Stimulated activated CD8-positive, alpha-beta memory T cell treated with anti-CD3 and anti-CD28 coated beads, Interleukin-2, amount 100 ng/mL, for 48 hours (primary cell): ENCODE results near the gene IMMP2L.

Experiments
- DNase-seq, 2 donors: peaks; one replicate each; pipeline ENCODE4 v3.0.0-alpha.2; 2020; ENCODE audit warnings: low read depth in 2 of 2

The IMMP2L gene

GRCh38 chr7:111223802-111224253, 338.5 kb downstream of the IMMP2L start:
- DNase-seq, result no peak

DNA sequence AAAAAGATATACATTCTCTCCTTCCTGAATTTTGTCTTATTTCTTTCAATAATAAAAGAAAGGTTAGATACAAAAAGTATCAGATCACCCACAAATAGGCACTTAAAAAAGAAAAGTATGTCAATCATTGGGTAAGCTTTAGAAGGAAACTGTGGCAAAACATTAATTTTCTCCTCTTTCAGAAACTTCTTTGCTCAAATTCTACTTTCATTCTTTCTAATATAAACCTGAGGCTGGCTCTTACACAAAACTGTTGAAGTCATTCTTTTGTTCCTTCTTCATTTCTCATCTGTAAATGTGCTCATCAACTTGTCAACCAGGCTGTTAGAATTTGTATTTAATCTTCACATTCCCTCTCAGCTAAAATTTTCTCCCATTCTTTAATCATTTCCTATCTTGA, 346.7 kb downstream of the IMMP2L start:
- DNase-seq, result no peak

- DNase-seq, result no peak
These were observed 349.3 kb downstream of the IMMP2L start for GRCh38 chr7:111212857-111213523.

GRCh38 chr7:111210996-111211395, 351.3 kb downstream of the IMMP2L start:
- DNase-seq, result no peak

GRCh38 chr7:111210043-111210442, 352.2 kb downstream of the IMMP2L start:
- DNase-seq, result no peak

- no peak for DNase-seq
These were observed 357.0 kb downstream of the IMMP2L start for GRCh38 chr7:111205251-111205650.

GRCh38 chr7:111202321-111202720, 360.0 kb downstream of the IMMP2L start:
- no peak for DNase-seq

- DNase-seq, result no peak
These were observed 362.6 kb downstream of the IMMP2L start for GRCh38 chr7:111199643-111200042.

DNA sequence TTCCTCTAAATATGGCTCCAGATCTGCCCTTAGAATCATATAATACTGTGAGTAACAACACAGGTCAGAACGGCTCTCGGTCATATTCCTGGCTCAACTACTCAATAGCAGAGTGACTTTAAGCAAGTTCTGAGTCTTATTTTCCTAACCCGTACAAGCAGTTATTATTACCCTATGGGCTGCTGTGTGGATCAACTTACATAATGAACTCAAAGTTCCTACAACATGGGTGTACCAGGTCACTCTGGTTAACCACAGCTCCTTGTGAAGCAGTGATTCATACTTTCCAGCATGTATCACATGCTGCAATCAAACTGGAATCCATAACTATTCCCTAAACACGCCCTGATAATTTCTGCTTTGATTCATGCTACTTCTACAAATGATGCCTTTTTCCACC, 364.0 kb downstream of the IMMP2L start:
- no peak for DNase-seq

- DNase-seq, result no peak
These were observed 365.6 kb downstream of the IMMP2L start for GRCh38 chr7:111196655-111197054.

DNA sequence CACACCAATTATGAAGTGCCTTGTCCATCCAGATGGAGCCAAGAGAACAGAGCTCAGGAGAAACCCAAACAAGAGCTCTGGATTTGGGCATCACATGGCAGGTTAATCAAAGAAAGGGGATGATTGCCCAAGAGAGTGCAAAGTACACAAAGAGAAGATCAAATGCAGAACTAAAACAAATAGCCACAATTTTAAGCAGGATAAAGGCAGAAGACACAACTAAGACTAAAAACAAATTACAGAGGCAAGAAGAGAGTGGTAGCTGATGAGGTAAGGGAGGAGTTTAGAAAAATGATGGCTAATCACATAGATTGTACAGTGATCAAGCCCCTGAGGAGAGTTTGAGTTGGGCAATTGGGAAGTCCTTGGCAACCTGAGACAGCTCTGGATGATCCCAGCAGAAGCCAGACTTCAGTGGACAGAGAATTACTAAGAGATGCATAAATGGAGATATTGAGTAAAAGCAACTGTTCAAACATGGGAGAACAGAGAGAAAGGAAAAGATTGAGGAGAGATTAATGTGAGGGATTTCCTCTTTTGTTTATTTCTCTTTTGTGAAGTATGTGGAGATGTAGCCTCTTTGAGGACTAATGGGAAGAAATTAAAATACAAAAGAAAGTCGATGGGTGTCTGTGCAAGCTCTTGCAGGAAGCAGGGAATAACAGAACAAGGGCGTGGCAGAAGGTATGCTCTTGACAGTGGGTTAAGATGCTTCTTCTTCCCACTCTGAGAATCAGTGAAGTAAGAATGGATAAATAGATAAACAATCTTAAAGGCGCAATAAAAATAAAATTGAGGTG, 369.5 kb downstream of the IMMP2L start:
- DNase-seq, result no peak

GRCh38 chr7:111190804-111191203, 371.5 kb downstream of the IMMP2L start:
- DNase-seq, result no peak

DNA sequence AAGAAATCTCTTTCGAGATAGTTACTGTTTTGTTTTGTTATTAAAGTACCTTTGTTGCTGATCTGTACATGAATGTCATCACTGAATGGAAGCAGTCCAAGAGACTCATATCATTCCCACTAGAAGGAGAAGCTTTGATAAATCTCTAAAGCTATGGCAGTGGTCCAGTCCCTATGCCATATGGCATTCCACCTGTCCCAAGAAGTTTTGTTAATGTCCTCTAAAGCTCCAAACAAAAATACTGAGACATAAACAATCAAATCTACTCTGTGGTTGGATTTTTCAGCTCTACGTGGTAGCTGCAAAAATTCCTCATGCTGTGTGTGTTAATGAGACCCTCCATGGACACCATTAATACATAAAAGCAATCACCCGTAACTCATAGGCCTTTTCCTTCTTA, 377.3 kb downstream of the IMMP2L start:
- DNase-seq, result no peak

DNA sequence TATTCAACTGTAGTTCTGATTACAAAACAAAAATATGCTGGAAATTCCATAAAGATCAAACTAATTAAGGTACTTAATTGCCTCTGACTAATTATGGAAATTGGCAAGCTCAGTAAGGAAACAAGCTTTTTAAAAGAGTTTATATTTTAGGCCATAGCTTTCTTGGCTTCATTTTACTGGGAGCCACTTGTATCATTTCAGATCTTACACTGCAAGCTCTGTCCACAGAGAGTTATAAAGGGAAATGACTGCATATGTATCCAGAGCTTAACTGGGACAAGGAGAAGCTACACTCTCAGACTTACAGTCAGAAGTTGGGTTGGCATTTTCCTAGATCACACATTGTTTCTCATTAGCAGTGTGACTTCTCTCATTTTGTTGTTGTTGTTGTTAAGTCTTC, 379.0 kb downstream of the IMMP2L start:
- DNase-seq, result no peak

DNA sequence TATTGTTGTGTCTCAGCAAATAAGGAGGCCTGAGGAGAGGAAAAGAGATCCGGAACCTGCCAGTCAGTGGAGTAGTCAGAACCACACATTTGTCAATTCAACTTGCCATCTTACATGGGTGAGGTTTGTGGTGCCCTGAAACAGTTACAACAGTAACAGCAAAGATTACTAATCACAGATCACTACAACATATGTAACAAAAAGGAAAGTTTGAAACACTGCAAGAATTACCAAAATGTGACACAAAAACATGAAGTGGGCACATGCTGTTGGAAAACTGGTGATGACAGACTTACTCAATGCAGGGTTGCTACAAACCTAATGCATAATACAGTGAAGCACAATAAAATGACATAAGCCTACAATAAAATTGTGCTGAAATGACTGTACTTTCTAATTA, 382.0 kb downstream of the IMMP2L start:
- DNase-seq, result no peak

GRCh38 chr7:111175908-111176441, 386.3 kb downstream of the IMMP2L start:
- DNase-seq, result no peak

- DNase-seq, result no peak
These were observed 387.8 kb downstream of the IMMP2L start for GRCh38 chr7:111174510-111174909.

GRCh38 chr7:111173990-111174389, 388.3 kb downstream of the IMMP2L start:
- DNase-seq, result no peak

DNA sequence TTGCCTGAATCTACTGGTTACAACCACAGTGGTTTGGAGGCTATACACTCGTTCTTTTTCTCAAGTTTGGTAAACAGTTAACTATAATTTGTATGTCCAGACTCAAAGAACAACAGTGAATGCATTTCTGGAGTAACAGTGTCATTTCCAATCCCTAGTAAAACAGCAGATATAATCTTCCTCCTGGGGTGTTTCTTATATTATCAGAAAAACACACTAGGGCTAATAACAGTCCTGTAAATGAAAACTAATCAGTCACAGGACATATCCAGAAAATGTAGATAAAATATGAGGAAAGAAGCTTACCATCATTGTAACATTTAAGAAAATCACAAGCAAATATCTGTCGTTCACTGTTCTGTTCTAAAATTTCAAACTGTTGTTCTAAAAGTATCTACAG, 388.8 kb downstream of the IMMP2L start:
- DNase-seq, result no peak

- DNase-seq, result no peak
These were observed 389.6 kb downstream of the IMMP2L start for GRCh38 chr7:111172564-111173257.

DNA sequence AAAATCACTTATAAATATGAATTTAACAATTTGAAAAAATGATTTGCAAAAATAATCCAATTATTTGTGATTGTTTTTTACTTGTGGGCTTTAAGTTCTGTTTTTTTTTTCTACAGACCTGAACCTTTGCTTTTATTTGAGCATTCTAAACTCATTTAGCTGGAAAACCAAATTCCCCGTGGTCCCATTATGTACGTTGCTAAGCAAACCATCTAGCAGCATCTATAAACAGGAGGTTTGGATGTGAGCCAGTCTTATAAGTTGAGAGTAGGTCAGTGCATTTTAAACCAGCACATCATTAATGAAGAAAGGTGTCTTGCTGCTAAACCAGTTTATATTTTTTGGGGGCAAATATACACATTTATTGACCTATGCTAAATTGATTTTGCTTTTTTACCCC, 394.1 kb downstream of the IMMP2L start:
- no peak for DNase-seq

DNA sequence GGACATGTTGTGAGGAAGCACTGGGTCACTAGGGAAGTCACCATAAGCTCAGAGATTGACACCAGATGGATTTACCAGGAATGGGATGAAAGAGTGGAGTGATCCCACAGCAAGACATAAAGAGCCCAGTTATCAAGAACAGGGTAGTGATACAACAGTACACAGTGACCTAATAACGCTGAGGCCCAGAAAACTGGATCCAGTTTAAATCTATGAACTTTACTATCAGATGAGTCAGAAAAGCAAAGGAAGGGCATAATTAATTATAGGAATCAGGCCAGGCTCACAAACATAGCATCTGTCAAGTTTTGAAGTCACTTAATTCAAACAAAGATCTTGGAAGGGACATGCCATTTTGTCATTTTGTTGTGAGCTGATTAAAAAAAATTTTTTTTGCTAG, 397.9 kb downstream of the IMMP2L start:
- DNase-seq, result no peak
